Left ventricle myocardium superior (tissue), 1 donor: ENCODE measurements around the gene GCNT1. TPM values are rescaled to one million over a fixed set of nuclear protein-coding genes. Genes with fewer than 3 reads are reported as not detected.

Experiments
- total RNA-seq: library from RNA; stranded (reverse); fragmentation: NEBNext Ultra II Directional; extraction: Animal tissue kit (Norgen Biotek cat#: 25700); gene quantifications from one replicate; pipeline ENCODE4 v1.2.1, GENCODE V29; 2021
- donor health status: DM: no; HTN: yes; CAD: no; lungs with severe emphysema.

The GCNT1 gene
- total RNA-seq, 1 donor from 2014 or later: 3.5 TPM

Other genes starting within 250 kb of the GCNT1 start
- gene RFK, start 64.8 kb upstream of the GCNT1 start, total RNA-seq: 28.3 TPM